ENCODE measurements around the gene TNFRSF6B.
"Not testable (repeated sequence)": the region's sequence is repeated elsewhere in the genome, so short reads cannot be mapped to it uniquely, and the experiment has no call there.

Gene TNFRSF6B

DNA sequence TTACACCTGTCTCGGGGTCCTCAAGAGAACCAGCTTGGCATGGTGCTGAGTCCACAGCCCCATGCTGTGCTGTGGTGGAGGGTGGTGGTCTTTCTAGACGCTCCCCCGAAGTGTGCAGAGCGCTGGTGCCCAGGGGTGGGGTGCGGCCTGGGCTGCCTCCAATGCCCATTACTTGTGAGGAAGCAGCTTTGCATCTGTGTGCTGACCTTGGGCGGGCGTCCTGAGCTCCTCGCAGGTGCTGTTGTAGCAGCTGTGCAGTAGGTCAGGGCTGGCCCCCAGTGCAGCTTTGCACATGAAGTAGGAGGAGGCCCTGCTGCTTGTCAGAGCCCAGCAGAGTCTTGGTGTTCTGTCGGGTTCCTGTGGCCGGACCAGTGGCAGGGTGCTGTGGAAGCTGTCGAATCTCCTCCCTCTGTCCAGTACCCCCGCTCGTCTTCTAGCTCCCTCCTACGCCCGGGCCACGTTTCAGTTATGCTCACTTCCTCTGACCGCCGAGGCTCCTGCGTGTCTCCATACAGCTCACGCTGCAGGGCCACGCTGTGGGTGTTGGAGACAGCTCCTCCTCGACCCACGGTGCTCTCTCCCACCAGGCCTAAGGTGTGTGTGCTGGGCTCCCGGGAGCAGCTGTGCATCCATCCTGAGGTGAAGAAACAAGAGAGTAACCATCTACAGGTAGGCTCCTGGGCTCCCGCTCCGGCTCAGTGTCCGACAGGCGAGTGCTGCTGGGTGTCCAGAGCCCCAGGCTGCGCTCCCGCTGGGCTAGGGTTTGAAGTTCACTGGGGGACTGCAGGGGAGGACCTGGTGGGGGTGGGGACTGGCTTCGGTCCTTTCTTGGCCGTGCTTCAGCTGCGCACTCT is 34.3 kb upstream of the TNFRSF6B start:
- DNase-seq (ENCODE audit: low read depth in 2 of 2, low spot score in 1 of 2), result no peak

DNA sequence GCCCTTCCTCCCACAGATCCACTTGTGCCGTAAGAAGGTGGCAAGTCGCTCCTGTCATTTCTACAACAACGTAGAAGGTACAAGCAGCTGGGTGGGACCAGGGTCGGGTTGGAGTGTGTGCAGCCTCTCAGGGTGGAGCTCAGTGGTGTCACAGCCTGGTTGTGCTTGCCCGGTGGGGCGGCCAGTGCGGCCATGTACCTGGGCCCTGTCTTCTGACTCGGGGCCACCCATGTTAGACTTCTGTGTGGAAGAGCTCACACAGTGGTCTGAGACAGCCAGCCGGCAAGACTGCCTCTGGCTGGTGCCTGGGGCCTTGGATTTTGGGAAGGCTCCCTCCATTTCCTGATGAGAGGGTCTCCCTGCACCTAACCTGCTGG is 33.7 kb upstream of the TNFRSF6B start:
- no peak for DNase-seq (ENCODE audit: low read depth in 2 of 2, low spot score in 1 of 2)

DNA sequence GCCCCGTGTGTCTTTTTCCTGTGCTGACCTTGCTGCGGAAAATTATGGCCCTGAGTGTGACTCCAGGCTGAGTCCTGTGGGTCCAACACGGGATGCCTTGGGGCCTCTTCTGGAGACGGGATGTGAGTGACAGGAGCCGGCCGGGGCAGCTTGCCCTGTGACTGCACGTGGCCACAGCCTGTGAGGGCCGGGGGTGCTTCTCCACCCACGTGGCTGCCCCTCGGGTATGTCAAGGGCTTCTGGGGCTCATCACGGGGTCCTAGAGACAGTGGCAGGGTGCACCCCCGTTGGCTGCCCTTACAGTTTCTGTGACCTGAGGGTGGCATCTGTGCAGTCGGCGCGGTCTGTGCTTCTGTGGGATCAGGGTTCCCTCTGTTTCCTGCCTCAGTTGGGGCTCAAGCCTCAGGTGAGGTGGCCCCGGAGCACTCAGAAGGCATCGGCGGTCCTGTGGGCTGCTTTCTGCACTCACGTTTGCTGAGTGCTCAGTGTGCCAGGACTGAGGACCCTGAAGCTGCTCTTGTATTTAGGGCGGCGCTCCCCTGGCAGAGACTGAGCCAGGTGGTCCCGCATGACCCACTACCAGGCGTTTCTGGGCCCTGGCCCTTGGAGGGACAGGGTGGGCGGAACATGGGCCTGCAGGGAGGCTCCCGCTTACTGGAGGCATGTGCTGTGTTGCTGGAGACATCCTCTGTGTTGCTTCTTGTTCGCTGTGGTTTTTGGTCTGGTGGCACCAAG is 33.0 kb upstream of the TNFRSF6B start:
- no peak for DNase-seq (ENCODE audit: low read depth in 2 of 2, low spot score in 1 of 2)

DNA sequence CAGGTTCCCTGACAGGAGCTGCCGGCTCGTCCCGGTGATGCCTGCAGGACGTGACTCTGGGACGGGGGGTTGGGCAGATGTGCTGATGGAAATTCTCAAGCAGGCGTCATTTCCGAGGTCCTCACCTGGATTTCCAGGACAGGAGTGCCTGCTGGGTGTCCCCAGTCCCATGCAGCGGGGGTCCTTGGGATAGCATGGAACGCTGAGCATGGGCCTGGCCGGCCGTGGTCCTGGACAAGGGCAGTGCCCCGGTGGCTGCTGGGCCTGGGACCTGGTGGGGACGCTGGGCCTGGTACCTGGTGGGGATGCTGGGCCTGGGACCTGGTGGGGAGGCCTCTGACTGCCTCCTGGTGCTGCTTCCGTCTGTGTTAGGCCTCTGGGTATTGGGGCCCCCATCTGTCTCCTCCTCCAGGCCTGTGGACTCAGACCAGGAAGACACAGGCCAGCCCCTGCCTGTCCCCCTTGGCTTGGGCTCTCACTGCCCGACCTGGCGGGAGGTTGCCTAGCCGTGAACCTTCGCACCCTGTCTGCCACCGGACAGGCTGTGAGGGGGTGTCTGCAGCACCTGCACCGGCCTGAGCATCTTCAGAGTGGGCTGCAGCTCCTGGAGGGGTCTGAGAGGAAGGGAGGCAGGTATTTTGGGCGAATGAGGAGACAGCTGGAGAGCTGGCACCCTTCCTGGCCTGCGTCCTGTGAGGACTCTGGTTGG is 32.2 kb upstream of the TNFRSF6B start:
- no peak for DNase-seq (ENCODE audit: low read depth in 2 of 2, low spot score in 1 of 2)

DNA sequence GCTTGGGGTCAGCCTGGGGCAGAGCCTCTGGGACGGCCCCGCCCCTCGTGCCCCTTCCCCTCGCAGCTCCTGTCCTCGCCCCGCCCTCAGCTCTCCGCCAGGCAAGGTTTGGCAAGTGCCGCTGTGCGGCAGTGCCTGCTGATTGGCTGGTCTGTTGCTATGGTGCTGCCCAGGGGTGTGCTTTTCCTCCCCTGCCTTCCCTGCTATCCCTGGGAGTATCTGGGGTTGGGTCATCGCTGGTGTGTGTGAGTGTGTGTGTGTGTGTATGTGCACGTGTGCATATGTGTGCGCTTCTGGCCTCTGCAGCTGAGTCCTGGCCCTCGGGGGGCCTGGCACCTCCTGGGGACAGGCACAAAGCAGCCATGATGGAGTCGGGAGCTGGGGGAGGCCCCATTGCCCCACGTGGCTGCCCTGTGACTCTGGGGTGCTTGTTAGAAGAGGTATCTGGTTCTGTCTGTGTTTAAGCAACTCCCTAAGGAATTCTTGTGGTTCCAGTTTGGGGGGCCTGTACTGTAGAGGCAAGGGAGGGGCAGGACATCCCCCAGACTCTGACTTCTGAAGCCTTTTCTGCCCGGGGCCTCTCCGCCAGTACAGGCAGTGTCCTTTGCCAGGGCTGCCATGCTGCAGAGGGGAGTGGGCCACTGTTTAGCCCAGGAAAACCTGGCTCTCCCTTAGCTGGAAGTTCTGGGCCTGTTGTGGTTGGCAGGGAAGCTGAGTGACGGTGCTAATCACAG is 31.4 kb upstream of the TNFRSF6B start:
- no peak for DNase-seq (ENCODE audit: low read depth in 2 of 2, low spot score in 1 of 2)

DNA sequence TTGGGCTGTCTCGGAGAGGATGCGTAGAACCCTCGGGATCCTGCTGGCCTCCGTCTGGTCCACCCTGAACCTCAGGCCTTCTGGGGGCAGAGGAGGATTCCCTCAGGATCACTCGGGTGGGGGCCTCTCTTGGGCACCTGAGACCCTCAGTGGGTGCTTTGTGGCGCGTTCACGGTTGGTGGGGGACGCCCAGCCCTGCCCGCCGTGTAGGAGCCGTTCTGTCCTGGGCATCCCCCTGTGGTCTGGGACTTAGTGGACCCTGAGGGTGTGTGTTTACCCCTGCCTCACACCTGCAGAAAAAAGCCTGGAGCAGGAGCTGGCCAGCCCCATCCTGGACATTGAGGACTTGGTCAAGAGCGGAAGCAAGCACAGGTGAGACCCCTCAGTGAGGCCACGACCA is 30.7 kb upstream of the TNFRSF6B start:
- DNase-seq (ENCODE audit: low read depth in 2 of 2, low spot score in 1 of 2), result no peak

DNA sequence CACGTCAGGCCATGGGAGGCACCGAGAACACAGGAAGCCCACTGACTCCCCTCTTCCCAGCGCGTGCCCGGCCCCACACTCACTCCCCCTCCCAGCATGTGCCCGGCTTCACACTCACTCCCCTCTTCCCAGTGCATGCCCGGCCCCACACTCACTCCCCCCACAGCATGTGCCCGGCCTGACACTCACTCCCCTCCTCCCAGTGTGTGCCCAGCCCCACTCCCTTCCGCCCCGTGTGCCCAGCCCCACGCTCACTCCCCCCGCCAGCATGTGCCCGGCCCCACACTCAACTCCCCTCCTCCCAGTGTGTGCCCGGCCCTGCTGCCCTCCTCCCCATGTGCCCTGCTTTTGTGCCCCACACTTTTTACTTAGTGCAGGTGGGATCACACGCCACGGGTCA is 28.6 kb upstream of the TNFRSF6B start:
- no peak for DNase-seq (ENCODE audit: low read depth in 2 of 2, low spot score in 1 of 2)

DNA sequence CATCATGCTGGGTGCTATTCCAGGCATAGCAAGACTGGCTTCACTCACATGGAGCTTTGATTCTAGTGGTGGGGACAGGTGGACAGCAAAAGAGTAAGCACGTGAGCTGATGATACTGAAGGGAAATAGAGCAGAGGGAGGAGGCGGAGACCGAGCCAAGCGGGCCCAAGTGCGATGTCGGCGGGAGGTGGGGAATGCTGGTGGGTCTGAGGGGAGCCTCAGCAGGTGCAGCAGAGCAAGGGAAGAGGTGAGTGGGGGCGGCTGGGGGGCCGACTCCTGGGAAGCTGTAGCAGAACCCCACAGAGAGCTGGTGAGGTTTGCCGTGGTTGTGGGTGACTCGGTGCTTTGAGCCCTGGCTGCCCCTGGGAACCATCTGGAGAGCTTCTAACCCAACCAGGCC is 28.1 kb upstream of the TNFRSF6B start:
- DNase-seq (ENCODE audit: low read depth in 2 of 2, low spot score in 1 of 2), result no peak

DNA sequence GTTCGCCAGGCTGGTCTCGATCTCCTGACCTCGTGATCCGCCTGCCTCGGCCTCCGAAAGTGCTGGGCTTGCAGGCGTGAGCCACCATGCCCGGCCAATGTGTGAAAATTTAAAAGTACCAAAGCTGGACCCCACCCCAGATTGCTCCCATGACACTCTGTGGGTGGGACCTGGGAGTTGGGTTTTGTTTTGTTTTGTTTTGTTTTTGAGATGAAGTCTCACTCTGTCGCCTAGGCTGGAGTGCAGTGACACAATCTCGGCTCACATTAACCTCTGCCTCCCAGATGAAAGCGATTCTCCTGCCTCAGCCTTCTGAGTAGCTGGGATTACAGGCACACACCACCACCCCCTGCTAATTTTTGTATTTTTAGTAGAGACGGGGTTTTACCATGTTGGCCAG is 24.8 kb upstream of the TNFRSF6B start:
- DNase-seq (ENCODE audit: low read depth in 2 of 2, low spot score in 1 of 2), result not testable (repeated sequence)

DNA sequence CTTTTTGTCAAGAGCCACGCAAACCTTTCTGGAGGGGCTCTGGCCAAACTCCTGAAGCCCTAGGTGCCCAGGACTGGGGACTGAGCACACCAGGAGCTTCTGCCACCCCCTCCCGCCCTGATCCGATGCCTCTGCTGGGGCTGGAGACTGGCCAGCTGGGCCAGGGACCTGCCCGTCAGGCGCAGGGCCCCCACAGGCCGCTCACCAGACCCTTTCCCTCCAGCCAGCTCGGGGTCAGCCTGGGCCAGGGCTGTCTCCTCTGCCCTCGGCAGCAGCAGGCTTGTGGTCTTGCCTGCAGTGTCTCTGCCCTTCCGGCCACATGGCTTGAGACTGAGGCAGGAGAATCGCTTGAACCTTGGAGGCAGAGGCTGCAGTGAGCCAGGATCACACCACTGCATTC is 23.8 kb upstream of the TNFRSF6B start:
- DNase-seq (ENCODE audit: low read depth in 2 of 2, low spot score in 1 of 2), result no peak

DNA sequence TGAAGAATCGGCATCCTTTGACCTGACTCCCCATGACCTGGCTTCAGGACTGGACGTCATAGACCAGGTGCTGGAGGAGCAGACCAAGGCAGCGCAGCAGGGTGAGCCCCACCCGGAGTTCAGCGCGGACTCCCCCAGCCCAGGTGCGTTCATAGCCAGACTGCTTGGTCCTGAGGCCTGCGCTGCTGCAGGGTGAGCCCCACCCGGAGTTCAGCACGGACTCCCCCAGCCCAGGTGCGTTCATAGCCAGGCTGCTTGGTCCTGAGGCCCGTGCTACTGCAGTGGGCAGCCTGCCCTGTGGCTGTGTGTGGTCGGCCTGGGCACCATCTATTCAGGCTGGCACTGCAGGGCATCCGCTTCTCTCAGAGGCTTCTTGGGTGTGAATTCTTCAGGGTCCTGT is 22.5 kb upstream of the TNFRSF6B start:
- no peak for DNase-seq (ENCODE audit: low read depth in 2 of 2, low spot score in 1 of 2)

DNA sequence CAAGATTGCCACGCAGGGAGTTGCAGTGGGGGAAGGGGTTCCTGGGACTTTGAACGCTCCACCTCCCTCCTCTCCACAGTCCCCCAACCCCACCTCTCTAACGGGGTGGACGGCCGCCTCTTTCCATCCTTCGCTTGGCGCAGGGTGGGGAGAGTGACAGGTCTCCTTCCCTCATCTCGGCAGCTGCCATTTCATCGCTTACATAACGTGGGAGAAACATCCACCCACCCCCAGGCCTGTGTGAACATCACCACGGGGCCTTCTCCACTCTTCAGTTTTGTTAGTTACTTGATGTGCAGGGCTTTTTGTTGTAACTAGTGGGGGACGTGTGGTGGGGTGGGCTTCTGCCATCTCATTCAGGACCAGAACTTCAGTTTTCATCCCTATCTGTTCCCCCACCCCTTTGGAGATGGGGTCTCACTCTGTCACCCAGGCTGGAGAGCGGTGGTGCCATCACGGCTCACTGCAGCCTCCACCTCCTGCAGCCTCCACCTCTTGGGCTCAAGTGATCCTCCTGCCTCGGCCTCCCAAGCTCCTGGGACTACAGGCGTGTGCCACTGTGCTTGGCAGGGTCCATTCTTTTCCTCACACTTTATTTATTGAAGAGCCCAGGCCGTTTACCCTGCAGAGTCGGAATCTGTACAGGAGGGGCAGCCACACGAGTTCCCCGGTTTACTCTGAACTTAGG is 20.6 kb upstream of the TNFRSF6B start:
- no peak for DNase-seq (ENCODE audit: low read depth in 2 of 2, low spot score in 1 of 2)

DNA sequence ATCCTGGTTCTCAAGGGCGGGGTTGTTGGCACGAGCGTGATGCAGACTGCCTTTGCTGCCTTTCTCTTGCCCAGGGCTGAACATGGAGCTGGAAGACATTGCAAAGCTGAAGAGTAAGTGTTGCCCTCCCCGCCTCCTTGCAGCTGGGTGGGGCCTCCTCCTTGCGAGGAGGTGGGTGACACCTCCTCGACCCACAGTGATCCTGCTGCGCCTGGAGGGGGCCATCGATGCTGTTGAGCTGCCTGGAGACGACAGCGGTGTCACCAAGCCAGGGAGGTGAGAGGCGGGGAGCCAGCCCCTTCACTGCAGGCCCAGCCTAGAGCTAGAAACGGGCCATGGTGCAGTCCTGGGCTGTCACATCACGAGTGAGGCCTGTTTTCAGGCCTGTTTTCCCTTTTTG is 18.4 kb upstream of the TNFRSF6B start:
- no peak for DNase-seq (ENCODE audit: low read depth in 2 of 2, low spot score in 1 of 2)

DNA sequence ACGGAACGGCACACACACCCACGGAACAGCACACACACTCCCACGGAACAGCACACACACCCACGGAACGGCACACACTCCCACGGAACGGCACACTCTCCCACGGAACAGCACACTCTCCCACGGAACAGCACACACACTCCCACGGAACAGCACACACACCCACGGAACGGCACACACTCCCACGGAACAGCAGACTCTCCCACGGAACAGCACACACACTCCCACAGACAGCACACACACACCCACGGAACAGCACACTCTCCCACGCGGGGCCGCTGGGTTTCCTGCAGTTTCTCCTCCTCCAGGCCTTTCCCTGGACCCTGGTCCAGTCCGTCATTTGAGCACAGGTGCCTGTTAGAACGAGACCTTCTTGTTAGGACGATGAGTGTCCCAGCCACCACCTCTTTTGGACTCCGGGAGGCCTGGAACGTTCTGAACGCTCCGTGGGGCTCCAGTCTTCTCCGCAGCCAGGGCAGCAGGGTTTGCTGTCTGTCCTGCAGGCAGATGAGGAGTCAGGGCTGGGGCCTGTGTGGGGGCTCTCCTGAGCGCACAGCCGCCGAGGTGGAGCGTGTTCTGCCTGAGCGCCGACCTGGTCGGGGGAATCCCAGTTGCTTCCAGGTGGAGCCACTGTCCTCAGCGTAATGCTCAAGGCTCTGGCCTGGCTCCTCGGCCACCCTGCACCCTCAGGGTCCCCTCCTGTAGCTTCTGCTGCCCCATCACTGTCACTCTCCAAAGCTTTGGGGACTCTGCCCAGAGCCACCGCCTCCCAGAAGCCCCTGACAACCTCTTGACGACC is 17.6 kb upstream of the TNFRSF6B start:
- DNase-seq (ENCODE audit: low read depth in 2 of 2, low spot score in 1 of 2), result no peak

DNA sequence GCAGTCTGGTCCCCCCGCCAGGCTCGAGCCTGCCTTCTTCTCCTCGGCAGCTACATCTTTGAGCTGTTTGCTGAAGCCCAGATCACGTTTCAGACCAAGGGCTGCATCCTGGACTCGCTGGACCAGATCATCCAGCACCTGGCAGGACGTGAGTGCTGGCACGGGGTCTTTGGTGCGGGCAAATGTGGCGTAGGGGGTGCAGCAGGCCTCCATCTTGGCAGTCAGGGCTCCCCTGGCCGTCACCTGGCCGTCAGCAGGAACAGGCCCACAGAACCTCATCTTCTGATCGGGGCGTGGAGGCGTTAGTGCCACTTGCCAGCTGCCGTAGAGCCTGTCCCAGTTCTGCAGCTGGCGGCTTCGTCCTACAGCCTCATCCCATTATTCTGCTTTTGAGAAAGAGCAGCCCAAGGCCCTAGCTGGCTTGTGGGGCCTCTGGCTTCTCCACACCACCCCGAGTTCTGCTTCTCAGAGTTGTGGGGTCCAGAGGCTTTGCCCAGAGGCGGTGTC is 16.6 kb upstream of the TNFRSF6B start:
- DNase-seq (ENCODE audit: low read depth in 2 of 2, low spot score in 1 of 2), result no peak

DNA sequence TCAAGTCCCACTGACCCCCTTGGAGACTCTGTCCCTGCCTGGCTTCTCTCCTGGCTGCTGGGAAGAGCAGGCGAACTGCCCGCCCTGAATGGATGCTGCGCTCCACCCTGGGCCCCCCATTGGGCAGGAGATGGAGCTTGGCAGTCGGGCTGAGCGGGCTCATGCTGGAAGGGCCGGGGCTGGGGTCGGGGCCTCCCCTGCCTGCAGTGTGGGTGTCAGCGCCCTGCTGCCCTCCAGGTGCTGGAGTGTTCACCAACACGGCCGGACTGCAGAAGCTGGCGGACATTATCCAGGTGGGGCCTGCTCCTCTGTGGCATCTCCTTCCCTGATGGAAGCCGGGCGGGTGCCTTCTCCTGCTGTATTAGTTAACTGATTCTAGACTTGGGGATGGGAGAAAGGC is 16.0 kb upstream of the TNFRSF6B start:
- DNase-seq (ENCODE audit: low read depth in 2 of 2, low spot score in 1 of 2), result no peak

DNA sequence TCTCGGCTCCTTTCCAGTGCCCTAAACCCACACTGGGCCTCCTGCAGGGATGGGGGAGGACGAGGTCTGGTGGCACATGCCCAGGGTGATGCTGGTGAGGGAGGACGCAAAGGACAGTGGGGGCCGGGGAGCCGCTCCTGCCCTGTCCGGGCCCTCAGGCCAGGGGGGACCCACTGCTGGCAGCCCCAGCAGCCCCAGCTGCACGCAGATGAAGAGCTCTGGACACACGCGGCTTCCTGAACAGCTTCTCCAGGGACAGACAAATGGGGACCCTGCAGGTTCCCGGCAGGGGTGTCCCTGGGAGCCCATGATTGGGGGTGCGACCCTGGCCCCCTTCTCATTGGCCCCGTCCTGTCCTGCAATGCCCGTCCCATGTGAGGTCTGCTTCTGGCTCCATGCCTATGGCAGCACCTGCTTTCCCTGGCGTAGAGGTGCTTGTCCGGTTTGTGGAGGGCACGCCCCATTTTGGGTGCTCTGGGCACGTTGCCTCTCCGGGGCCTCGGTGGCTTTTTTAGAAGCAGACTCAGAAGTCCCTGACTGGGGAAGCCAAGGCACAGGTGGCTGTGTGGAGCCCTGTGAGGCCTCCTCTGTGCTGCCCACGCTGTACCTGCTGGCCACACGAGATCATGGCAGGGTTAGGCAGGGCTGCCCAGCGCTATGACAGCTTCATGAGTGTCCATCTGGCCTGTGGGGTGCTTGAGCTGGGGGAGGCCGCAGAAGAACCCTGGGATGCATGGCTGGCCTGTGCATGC is 15.4 kb upstream of the TNFRSF6B start:
- no peak for DNase-seq (ENCODE audit: low read depth in 2 of 2, low spot score in 1 of 2)

DNA sequence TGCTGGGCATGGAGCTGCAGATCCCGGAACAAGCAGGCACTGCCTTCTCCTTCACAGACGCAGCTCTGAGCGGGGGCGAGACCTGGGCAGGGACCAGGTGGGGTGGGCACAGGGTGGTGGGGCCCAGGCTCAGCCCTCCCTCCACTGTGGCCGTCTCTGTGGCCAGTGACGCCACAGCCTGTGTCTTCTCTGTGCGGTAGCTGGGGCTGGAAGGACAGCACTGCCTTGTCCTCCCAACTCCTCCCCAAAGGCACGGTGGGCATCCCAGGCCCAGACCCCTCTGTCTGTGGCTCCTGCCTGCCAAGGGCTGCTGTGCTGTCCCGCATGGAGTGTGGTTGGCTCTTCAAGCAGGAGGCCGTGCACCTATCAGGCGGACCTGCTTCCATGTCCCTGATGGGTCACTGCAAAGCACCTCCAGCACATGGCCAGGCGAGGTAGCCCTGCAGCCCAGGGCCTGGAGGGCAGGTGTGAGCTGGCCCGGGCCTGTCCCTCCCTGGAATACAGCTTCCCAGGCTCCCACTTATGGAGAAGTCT is 14.8 kb upstream of the TNFRSF6B start:
- no peak for DNase-seq (ENCODE audit: low read depth in 2 of 2, low spot score in 1 of 2)

Measured in stimulated activated CD8-positive, alpha-beta memory T cell treated with anti-CD3 and anti-CD28 coated beads, Interleukin-4, amount 100 ng/mL, for 4 hours (primary cell).